H1 (cell line): ENCODE data around the gene MYO5B.

Source experiments
- EP300 ChIP-seq, 2 experiments: IDR thresholded peaks; 1 replicate in 1 of 2; 2 replicates in 1 of 2; pipeline ENCODE4 v1.6.1; 2011 to 2012; ENCODE audit warnings: low read depth in 2 of 2, low read length in 2 of 2, mild to moderate bottlenecking in 2 of 2, borderline replicate concordance in 1 of 2, inconsistent platforms in 1 of 2, moderate library complexity in 1 of 2
- GTF2F1 ChIP-seq: IDR thresholded peaks from 2 replicates; pipeline ENCODE4 v1.6.1; 2012; ENCODE audit warnings: low read depth, low read length, improper control_type of control experiment, borderline replicate concordance
- POLR2A ChIP-seq, 2 experiments: IDR thresholded peaks; 1 replicate in 1 of 2; 2 replicates in 1 of 2; pipeline ENCODE4 v1.6.1; 2011; ENCODE audit warnings: low read depth in 2 of 2, low read length in 2 of 2, mild to moderate bottlenecking in 2 of 2; ENCODE audit errors: control extremely low read depth in 1 of 2
- TF ChIP-seq, protein P1 (sequence below), 3 experiments: IDR thresholded peaks; 1 replicate in 2 of 3; 2 replicates in 1 of 3; pipeline versions ENCODE4 v1.5.1 to v1.6.1; 2011; ENCODE audit warnings: low read length in 3 of 3, mild to moderate bottlenecking in 3 of 3, inconsistent platforms in 2 of 3, low read depth in 1 of 3, moderate library complexity in 1 of 3; ENCODE audit not compliant: insufficient read depth in 1 of 3; ENCODE audit errors: control extremely low read depth in 1 of 3

- TF ChIP-seq, protein P1, sequence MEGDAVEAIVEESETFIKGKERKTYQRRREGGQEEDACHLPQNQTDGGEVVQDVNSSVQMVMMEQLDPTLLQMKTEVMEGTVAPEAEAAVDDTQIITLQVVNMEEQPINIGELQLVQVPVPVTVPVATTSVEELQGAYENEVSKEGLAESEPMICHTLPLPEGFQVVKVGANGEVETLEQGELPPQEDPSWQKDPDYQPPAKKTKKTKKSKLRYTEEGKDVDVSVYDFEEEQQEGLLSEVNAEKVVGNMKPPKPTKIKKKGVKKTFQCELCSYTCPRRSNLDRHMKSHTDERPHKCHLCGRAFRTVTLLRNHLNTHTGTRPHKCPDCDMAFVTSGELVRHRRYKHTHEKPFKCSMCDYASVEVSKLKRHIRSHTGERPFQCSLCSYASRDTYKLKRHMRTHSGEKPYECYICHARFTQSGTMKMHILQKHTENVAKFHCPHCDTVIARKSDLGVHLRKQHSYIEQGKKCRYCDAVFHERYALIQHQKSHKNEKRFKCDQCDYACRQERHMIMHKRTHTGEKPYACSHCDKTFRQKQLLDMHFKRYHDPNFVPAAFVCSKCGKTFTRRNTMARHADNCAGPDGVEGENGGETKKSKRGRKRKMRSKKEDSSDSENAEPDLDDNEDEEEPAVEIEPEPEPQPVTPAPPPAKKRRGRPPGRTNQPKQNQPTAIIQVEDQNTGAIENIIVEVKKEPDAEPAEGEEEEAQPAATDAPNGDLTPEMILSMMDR (IDR thresholded peaks at IDR 0.05; ENCODE audit: control extremely low read depth in 1 of 3, insufficient read depth in 1 of 3, low read depth in 1 of 3, low read length in 3 of 3), result no peak
- TF ChIP-seq POLR2A (IDR thresholded peaks at IDR 0.05; ENCODE audit: control extremely low read depth in 1 of 2, low read depth in 2 of 2, low read length in 2 of 2) (no peak), GTF2F1 (no peak), EP300 (IDR thresholded peaks at IDR 0.05; ENCODE audit: borderline replicate concordance in 1 of 2, low read depth in 2 of 2, low read length in 2 of 2) (no peak)
Observed at GRCh38 chr18:49804096-49804495, 390.9 kb downstream of the MYO5B start.
